Activated CD4-positive, alpha-beta T cell treated with anti-CD3 and anti-CD28 coated beads, Interleukin-2, Interleukin-6, amounts not matched to agents 100 ng/mL and 50 ng/mL, durations not matched to agents 16 hours and 8 hours (primary cell): Measurements from ENCODE around the gene CTTN.

ENCODE experiments used
- DNase-seq: peaks from one replicate; pipeline ENCODE4 v3.0.0-alpha.2; 2020

Gene CTTN

GRCh38 chr11:70478166-70478890 is 80.0 kb downstream of the CTTN start:
- no peak for DNase-seq

DNA sequence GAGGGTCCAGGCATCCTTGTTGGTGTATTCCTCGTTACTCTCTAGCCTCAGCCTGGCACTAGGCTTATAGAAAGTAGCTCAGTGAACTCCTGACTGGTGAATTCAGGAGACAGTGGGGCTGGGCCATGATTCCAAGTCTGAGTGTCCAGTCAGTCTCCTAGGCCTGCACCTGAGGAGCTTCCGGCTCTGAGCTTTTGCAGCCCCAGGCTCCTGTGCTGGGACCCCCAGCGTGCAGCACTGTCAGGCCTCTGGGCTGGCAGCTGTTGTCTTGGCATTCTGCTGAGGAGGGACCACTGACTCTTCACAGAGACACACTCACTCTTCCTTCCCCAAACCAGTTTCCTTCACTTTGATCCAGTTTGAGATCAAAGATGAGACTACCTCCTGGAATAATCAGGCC is 82.4 kb downstream of the CTTN start:
- no peak for DNase-seq

DNA sequence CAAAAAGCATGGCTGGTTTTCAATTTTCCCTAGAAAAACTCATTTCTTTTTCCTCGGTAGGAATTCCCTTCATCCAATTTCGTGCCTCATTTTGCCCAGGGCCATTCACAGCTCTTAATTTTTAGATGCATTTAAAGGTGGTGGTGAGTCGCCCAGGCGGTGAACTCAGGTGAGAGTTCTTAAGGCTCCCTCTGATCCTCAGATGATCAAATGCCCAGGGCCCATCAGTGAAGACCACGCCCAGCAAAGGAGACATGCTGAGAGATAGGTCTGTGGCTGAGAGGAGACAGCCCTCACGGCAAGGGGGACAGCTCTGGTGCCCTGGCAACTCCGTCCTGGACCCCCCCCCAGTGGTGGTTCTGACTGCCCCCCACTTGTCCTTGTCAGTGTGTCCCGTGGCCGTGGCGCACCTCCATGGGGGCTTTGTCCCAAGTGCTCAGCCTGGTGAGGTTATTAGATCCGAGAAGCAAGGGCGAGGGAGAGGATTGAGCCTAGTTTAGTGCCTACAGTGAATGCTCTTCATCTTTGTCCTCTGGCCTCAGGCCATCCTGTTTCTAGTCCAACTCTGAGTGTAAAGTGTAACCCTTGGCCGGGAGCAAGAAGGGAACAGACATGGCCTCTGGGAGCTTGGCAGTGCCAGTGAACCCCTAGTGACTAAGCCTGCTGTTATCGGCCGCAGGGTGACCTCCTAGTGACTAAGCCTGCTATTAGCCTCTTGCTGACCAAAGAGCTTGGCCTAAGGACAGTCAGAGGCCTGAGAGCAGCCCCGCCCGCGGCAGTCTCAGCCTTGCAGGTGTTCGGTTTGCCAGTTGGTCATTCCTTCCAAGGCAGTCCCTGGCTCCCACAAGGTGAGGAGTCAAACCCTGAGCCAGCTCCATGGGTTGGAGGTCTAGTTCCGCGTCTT is 83.5 kb downstream of the CTTN start:
- DNase-seq = no peak

DNA sequence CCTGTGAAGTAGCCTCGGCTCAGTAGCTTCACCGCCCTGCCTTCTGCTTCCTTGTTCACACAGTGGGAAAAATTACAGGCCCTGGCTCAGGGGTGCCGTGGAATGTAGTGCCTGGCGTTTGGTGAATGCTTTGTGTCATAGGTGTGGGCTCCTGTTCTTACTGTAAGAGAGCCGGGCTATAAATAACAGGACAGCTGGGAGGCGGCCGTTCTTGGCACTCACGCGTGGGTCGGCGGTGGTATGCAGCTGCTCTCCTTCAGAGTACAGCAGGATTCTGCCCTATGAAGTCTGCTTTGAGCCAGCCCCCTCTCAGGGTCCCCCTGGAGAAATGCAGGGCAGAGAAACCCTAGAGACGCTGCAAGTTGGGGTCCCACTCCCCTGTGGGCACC is 84.2 kb downstream of the CTTN start:
- no peak for DNase-seq

GRCh38 chr11:70483077-70483861 is 84.9 kb downstream of the CTTN start:
- no peak for DNase-seq

DNA sequence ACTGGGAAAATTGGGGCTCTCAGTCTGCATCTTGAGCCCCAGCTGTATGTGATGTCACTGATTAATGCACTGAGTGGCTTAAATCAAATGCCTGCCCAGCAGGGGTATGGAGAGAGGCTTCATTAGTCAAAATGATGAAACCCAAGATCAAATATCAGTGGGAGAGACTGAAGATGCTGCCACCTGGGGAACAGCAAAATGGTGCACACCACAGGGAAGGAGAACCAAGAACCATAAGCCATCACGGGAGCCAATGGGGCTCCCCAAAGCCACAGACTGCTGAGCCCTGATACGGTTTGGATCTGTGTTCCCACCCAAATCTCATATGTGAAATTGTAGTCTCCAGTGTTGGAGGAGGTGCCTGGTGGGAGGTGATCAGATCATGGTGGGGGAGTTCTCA is 85.6 kb downstream of the CTTN start:
- no peak for DNase-seq

- no peak for DNase-seq
These were observed 87.1 kb downstream of the CTTN start for GRCh38 chr11:70485326-70486025.

- no peak for DNase-seq
These were observed 87.7 kb downstream of the CTTN start for GRCh38 chr11:70486026-70486415.
